ENCODE data around the gene MIGA2.
"Not testable (repeated sequence)": the region's sequence is repeated elsewhere in the genome, so short reads cannot be mapped to it uniquely, and the experiment has no call there.

MIGA2 gene

DNA sequence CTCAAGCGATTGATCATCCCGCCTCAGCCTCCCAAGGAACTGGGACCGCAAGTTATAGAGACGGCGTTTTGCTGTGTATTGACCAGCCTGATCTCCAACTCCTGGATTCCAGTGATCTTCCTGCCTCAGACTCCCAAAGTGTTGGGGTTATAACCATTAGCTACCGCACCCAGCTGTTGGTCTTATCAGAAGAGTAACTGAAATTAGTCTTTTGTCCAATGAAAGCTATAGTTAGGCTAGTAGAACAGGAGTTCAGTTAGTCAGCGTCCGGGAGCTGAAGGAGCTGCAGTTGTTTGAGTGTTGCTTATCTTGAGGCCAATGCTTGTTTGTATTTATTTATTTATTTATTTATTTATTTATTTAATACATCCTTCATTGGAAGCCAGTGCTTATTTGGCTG lies 3.2 kb upstream of the MIGA2 start:
- no peak for DNase-seq (ENCODE audit: low read depth in 1 of 2, low spot score in 1 of 2)
- in situ Hi-C loops (cut with HindIII; ENCODE audit: low pct_unique_long_range_greater_than_20kb, low sequenced_read_pairs), result no loop called here
- no peak for TF ChIP-seq JUND (IDR thresholded peaks at IDR 0.05; ENCODE audit: low read depth)

DNA sequence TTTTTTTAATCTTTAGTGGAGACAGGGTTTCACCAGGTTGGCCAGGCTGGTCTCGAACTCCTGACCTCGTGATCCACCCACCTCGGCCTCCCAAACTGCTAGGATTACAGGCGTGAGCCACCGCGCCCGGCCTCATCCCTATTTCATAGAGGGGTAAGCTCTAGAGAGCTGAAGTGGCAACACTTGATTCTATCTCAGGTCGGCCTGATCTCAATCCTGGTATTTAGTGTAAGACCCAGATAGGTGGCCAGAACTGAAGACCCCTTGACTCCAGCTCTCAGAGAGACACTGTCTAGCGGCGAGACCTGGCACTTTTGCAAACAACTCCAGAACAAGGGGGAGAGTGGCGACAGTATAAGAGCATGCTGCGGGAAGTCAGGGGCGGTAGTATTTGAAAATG lies 588 bp upstream of the MIGA2 start:
- in situ Hi-C loops (cut with HindIII; ENCODE audit: low pct_unique_long_range_greater_than_20kb, low sequenced_read_pairs); DNase-seq (ENCODE audit: low read depth in 1 of 2, low spot score in 1 of 2): not testable (repeated sequence)

DNA sequence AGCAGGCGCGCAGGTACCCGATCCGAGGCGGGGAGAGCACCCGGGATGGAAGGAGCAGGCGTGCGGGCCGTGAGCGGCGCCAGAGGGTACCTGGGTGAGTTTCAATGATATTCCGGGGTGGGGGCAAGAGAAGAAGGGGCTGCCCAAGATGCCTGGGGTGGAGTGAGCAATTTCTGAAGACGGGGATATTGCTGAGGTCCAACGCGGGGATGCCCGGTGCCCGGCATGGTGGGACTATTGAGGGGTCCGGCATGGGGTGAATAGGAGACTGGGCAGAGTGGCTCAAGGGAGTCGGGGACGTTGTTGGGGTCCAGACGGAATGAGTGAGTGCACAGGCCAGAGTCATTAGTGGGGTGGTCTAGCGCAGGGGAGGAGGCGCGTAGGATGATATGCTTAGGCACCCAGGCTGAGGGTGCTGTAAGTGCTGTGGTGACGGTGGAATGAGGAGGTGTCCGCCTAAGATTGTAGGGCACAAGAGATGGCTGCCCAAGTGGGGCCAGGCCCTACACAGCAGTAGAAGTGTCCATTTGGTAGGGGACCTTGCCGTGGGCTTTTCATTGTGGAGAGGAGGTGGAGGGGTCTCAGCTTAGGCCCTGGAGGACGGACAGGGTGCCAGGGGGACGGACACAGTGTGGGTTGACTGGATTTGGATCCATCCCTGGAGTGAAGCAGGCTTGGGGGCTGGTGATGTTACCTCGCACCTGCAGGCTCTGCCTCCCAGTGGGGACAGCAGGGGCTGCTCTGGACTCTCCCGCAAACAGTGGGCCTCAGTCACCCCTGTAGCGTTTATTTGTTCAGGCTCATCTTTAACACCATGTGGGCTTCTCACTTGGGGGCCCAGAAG lies 719 bp downstream of the MIGA2 start:
- in situ Hi-C loops (cut with HindIII; ENCODE audit: low pct_unique_long_range_greater_than_20kb, low sequenced_read_pairs), result no loop called here
- no peak for DNase-seq (ENCODE audit: low read depth in 1 of 2, low spot score in 1 of 2)
- no peak for TF ChIP-seq JUND (IDR thresholded peaks at IDR 0.05; ENCODE audit: low read depth)

DNA sequence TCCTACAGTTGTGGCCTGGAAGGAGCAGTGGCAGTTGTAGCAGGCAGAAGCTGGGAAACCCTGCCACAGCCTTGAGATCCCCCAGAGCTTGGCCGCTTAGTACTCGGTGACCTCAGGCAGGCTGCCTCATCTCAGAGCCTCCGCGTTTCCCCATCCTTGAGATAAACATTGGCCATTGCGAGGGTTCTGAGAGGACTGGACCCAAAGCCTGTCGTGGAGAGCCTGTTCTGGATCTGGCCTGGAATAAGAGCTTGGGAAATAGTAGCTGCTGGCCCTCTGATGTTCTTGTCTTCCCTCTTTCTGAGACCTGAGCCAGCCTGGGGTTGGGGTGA lies 1.3 kb downstream of the MIGA2 start:
- in situ Hi-C loops (cut with HindIII; ENCODE audit: low pct_unique_long_range_greater_than_20kb, low sequenced_read_pairs), result no loop called here
- DNase-seq (ENCODE audit: low read depth in 1 of 2, low spot score in 1 of 2), result no peak
- TF ChIP-seq JUND (IDR thresholded peaks at IDR 0.05; ENCODE audit: low read depth), result no peak

DNA sequence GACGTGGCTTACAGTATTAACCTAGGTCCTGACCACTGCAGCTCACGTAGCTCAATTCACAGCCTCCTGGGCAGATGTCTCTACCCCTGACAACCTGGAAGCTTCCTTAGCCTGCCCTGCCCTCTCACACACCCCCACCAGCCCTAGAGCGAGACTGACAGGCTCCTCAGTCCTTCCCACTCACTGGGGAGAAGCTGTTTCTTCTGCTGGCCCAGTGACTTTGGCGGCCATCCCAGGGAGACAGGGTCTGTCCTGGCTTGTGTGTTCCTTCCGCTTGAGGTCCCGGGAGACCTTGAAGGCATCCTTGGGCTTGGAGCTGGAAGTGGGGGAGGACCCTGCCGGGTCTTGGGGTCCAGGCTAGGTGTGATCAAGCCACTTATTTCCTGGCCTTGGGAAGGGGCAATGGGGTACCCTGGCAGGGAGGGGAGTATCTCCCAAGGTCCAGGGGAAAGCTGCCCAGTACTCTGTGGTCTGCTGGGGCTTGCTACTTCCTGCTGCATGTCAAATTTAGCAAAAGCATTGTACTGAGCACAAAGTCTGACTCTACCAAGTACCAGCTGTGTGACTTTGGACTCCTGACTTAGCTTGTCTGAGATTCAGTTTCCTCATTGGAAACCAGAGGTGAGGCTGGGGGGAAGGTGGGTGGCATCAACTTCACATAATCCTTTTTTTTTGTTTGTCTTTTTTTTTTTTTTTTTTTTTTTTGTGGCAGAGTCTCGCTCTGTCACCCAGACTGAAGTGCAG lies 1.9 kb downstream of the MIGA2 start:
- no peak for DNase-seq (ENCODE audit: low read depth in 1 of 2, low spot score in 1 of 2)
- no peak for TF ChIP-seq JUND (IDR thresholded peaks at IDR 0.05; ENCODE audit: low read depth)
- in situ Hi-C loops (cut with HindIII; ENCODE audit: low pct_unique_long_range_greater_than_20kb, low sequenced_read_pairs), result no loop called here

DNA sequence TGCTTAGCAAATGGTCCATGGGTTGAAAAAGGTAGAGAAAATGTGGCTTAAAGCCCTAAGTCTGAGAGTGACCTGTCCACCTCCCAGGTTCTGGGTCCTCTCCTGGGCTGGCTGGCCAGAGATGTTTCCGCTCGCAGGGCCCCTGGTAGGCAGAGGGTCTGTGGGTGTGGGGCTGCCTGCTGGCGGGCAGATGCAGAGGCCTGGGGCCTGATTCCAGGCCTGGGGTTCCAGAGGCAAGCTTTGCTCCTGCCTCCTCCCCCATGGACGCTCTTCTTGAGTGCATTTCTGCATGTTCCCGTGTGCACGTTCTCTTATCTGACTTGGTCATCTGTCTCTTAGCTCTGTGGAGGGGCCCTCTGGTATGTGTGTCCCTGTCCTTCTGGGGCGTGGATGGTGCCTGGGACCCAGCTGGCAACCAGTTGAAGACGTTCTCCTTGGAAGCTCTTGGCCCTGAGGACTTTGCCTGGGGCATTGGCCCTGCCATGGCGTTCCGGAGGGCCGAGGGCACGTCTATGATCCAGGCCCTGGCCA lies 3.8 kb downstream of the MIGA2 start:
- DNase-seq (ENCODE audit: low read depth in 1 of 2, low spot score in 1 of 2), result no peak
- in situ Hi-C loops (cut with HindIII; ENCODE audit: low pct_unique_long_range_greater_than_20kb, low sequenced_read_pairs), result no loop called here
- TF ChIP-seq JUND (IDR thresholded peaks at IDR 0.05; ENCODE audit: low read depth), result no peak

DNA sequence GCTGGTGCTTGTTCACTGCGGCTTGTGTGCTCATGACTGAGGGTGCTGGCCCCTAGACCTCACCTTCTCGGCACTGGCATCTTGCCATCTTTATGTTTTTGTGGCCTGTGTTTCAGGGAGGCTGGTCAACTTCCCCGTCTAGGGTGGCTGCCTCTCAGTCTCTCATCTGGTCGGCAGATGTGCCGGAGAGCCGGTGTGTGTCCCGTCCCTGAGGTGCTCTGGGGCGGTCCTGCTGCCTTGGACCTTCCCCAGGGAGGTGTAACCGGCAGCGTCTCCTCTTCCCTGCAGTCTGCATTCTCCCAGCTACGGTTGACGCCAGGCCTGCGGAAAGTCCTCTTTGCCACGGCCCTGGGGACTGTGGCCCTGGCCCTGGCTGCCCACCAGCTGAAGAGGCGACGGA lies 5.6 kb downstream of the MIGA2 start:
- TF ChIP-seq JUND (IDR thresholded peaks at IDR 0.05; ENCODE audit: low read depth), result no peak
- DNase-seq (ENCODE audit: low read depth in 1 of 2, low spot score in 1 of 2), result no peak
- in situ Hi-C loops (cut with HindIII; ENCODE audit: low pct_unique_long_range_greater_than_20kb, low sequenced_read_pairs), result no loop called here

DNA sequence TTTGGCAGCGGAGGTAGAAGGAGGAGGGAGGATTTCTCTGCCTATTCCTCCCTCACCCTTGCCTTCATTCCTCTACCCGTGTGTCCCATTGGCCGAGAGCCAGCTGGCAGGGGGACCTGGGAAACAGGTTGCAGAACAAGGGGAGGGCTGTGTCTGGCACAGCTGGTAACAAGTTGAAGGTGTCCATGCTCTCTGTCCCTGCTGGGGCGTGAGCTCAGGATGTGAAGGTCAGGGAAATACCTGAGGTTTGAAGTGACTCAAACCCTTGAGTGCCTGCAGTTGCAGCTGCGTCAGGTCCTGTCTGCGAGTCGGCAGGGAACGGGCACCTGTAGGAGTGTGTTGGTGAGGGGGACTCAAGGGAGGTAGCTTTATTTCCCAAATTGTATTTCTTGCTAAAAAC lies 16.2 kb downstream of the MIGA2 start:
- in situ Hi-C loops (cut with HindIII; ENCODE audit: low pct_unique_long_range_greater_than_20kb, low sequenced_read_pairs), result no loop called here
- peak; percentile 62 to 99 for DNase-seq (ENCODE audit: low read depth in 1 of 2, low spot score in 1 of 2)
- TF ChIP-seq JUND (IDR thresholded peaks at IDR 0.05; ENCODE audit: low read depth), result no peak

DNA sequence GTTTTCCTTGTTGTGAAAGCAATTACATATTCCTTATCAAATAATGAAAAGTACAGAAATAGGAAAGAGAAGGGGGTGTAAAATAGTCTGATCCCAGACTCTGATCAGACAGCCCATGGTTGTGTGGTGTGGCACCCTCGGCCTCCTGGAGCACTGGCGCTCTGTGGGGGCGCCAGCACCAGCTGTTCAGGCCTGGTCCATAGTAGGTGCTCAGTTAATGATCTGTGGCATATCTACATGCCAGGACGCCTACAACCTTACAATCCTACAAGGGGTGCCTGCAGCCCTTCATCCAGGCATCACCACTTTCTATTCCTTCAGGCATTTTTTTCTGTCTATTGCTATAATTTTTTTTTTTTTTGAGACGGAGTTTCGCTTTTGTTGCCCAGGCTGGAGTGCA lies 16.6 kb downstream of the MIGA2 start:
- TF ChIP-seq JUND (IDR thresholded peaks at IDR 0.05; ENCODE audit: low read depth), result no peak
- in situ Hi-C loops (cut with HindIII; ENCODE audit: low pct_unique_long_range_greater_than_20kb, low sequenced_read_pairs), result no loop called here
- DNase-seq (ENCODE audit: low read depth in 1 of 2, low spot score in 1 of 2), result no peak

DNA sequence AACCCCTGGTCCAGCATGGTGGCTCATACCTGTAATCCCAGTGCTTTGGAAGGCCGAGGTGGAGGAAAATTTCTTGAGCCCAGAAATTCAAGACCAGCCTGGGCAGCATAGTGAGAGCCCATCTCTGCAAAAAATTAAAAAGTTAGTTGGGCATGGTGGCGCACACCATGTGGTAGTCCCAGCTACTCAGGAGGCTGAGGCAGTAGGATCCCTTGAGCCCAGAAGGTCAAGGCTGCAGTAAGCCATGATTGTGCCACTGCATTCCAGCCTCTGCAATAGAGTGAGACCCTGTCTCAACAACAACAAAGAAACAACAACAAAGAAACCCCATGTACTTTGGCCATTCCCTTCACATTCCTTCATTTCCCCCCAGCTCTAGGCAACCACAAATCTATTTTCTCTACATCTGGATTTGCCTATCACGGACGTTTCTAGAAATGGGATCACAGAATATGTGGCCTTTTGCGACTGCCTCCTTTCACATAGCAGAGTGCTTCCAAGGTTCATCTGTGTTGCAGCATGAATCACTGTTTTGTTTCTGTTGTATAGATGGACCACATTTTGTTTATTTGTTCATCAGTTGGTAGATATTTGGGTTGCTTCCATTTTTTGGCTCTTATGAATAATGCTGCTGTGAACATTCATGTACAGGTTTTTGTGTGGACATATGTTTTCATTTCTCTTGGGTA lies 17.9 kb downstream of the MIGA2 start:
- in situ Hi-C loops (cut with HindIII; ENCODE audit: low pct_unique_long_range_greater_than_20kb, low sequenced_read_pairs), result no loop called here
- TF ChIP-seq JUND (IDR thresholded peaks at IDR 0.05; ENCODE audit: low read depth), result no peak
- no peak for DNase-seq (ENCODE audit: low read depth in 1 of 2, low spot score in 1 of 2)

DNA sequence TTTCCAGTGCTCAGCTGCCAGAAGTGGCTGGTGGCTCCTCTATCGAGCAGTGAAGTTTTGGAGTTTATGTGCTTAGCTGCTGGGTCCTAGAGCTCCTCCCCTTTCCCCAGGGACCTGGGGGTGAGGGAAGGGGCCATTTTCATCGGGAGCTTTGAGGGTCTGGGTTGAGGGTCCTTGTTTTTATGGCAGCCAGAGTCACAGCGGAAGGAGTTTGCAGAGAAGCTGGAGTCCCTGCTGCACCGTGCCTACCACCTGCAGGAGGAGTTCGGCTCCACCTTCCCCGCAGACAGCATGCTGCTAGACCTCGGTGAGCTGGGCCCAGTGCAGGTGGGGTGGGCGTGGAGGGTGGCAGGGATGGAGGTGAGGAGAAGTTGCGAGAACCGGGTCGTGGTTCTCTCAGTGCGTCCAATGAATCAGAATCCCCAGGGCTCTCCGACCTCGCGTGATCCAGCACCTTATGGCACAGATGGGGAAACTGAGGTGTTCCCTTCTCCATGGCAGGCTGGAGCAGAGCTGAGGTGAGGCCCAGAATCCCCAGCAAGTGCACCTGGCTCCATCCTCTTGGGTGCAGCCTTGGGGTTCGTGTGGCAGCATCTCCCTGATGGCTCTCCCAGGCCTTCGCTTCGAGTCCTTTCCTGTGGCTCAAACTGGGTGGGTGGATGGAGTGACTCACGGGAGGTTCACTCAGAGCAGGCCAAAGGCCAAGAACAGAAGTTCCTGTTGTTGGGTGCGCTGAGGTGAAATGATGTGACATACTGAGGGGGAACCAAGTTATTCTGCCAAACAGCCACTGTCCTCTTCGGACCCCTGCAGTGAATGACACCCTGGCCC lies 22.8 kb downstream of the MIGA2 start:
- no peak for DNase-seq (ENCODE audit: low read depth in 1 of 2, low spot score in 1 of 2)
- TF ChIP-seq JUND (IDR thresholded peaks at IDR 0.05; ENCODE audit: low read depth), result no peak
- in situ Hi-C loops (cut with HindIII; ENCODE audit: low pct_unique_long_range_greater_than_20kb, low sequenced_read_pairs), result no loop called here

Data from T47D (cell line).